Sigmoid colon (tissue), 4 donors: Measurements from ENCODE around the gene RAB11FIP5.

ENCODE experiments used
- CTCF ChIP-seq, 4 experiments: fragments of 450-650 bp in 3 of 4; fragments of 200-600 bp in 1 of 4; IDR thresholded peaks; one replicate each; pipeline ENCODE4 v1.5.1; 2016 to 2019; ENCODE audit warnings: antibody characterized with exemption in 4 of 4, mild to moderate bottlenecking in 3 of 4, moderate library complexity in 2 of 4
- EP300 ChIP-seq, 4 donors: sonication (generic); formaldehyde crosslinking; IDR thresholded peaks; one replicate each; pipeline ENCODE4 v1.6.1; 2017; ENCODE audit warnings: antibody characterized with exemption in 4 of 4

GRCh38 chr2:73111073-73112025 is 1.4 kb downstream of the RAB11FIP5 start:
- no peak for TF ChIP-seq CTCF (IDR thresholded peaks at IDR 0.05)
- TF ChIP-seq EP300 (IDR thresholded peaks at IDR 0.05): no peak
